Cardiac fibroblast (primary cell): Measurements from ENCODE around the gene IMMP2L.

Experiments used
- DNase-seq, 2 donors: peaks; one replicate each; pipeline versions ENCODE4 v3.0.0 to v3.0.0-alpha.2; 2010; ENCODE audit warnings: low read depth in 2 of 2
- H3K4me3 ChIP-seq, 2 donors: replicated peaks in 1 of 2; 1 replicate in 1 of 2; 2 replicates in 1 of 2; pipeline ENCODE4 v1.5.1; 2011; ENCODE audit warnings: low read depth in 2 of 2, low read length in 2 of 2, mild to moderate bottlenecking in 2 of 2, moderate library complexity in 1 of 2
- TF ChIP-seq, protein P1 (sequence below): IDR thresholded peaks from one replicate; pipeline ENCODE4 v1.5.1; 2011; ENCODE audit warnings: low read depth, mild to moderate bottlenecking, low read length, inconsistent platforms

Gene IMMP2L

DNA sequence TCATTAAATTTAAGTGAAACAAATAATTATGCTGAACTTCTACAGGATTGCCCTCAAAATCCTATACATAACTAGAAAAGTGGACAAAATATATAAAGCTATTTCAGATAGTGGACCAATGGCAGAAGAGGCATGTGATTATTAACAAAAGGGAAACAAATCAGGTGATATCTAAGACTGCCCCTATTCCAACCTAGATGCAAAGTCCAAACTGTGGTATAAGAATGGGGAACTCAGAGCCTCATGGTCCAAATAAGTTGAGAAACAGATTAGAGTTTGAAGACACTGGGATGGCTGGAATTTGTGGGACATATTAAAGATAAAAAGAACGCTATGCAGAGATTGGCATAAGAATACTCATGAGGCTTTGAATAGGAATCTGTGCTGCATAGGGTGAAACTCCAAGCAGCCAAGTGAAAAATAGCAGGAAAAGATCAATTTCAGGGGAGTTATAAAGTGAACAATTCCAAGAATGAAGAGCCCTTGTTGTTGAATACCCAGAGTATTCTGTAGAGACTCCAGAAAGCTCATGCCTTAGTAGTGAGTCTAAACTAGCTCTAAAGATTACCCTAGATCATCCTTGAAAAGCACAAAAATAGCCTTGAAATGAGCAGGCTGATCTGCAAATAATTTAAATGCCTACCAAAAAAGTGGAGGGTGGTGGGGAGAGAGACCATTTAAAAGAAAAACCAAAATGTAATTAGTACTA, 152.4 kb downstream of the IMMP2L start:
- no peak overlapping the region for H3K4me3 ChIP-seq
- TF ChIP-seq, protein P1, sequence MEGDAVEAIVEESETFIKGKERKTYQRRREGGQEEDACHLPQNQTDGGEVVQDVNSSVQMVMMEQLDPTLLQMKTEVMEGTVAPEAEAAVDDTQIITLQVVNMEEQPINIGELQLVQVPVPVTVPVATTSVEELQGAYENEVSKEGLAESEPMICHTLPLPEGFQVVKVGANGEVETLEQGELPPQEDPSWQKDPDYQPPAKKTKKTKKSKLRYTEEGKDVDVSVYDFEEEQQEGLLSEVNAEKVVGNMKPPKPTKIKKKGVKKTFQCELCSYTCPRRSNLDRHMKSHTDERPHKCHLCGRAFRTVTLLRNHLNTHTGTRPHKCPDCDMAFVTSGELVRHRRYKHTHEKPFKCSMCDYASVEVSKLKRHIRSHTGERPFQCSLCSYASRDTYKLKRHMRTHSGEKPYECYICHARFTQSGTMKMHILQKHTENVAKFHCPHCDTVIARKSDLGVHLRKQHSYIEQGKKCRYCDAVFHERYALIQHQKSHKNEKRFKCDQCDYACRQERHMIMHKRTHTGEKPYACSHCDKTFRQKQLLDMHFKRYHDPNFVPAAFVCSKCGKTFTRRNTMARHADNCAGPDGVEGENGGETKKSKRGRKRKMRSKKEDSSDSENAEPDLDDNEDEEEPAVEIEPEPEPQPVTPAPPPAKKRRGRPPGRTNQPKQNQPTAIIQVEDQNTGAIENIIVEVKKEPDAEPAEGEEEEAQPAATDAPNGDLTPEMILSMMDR: no peak
- DNase-seq: peak; percentile 41 to 45

DNA sequence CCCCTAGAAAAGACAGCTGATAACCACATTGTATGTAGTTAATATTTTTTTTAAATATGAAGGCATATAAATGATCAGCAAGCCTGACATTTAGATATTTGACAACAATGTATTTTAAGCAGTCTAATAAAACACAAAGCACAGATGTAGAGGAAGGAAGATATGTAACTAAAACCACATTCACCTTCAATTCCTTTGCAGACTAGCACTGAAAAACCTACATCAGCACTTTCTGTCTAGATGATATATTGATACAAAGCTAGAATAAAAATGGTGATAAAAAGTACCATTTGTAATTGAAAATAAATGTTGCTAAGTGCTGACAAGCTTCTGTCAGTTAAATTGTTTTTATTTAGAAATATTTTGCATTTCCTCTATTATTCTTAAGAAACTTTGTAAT, 153.6 kb downstream of the IMMP2L start:
- DNase-seq: no peak
- TF ChIP-seq, protein P1: no peak
- no peak overlapping the region for H3K4me3 ChIP-seq

GRCh38 chr7:111407258-111407657, 155.0 kb downstream of the IMMP2L start:
- TF ChIP-seq, protein P1: no peak
- DNase-seq: no peak
- H3K4me3 ChIP-seq: no peak overlapping the region

DNA sequence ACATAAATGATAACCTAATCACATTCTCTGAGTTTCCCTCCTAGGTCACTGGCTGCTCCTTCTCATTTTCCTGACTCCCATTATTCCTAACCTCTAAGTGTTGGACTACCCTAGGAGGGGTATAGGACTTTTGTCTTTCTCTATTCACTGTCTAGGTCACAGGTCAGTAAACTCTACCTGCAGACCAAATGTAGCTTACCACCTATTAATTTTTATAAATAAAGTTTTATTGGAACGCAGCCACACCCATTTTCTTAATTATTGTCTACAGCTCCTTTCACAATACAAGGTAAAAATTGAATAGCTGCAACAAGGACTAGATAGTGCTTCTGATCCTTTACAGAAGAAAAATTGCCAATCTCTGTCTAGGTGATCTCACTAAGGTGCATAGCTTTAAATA, 156.7 kb downstream of the IMMP2L start:
- TF ChIP-seq, protein P1: no peak
- H3K4me3 ChIP-seq: no peak overlapping the region
- no peak for DNase-seq

DNA sequence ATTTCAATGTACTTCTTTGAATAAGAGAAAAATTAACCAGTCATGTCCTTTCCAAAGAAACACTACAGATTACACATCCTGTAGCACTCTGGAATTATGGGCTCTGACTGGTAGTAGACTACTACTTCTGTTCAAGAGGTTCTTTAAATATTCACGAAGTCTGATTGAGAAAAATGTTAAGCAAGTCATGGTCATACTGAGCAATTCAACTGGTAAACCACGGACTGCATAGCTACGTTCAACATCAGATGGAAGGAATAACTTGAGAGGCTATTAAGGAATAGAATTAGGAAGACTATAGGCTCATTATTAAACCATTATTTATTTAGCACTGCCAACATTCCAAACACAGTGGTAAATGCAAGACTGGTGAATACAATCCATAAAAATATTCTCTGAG, 160.8 kb downstream of the IMMP2L start:
- DNase-seq: no peak
- H3K4me3 ChIP-seq: no peak overlapping the region
- TF ChIP-seq, protein P1: no peak

DNA sequence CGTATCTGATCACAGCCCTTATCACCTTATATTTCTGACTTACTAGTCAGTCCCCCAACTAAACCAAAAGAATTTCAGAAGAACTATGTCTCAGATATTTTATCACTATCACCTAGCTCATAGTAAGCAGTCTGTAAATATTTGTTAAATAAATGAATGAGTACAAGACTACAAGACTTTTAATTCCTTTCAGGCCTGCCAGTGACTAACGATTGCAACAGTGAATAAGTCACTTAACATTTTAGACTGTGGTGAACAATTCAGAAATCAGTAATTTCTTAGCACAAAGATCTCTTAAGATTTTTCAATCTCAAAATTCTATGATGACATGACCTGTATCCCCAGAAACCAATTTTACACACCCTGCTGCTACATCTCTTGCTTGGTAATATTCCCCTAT, 162.2 kb downstream of the IMMP2L start:
- no peak overlapping the region for H3K4me3 ChIP-seq
- TF ChIP-seq, protein P1: no peak
- no peak for DNase-seq

GRCh38 chr7:111394891-111395290, 167.4 kb downstream of the IMMP2L start:
- TF ChIP-seq, protein P1: no peak

More at GRCh38 chr7:111394891-111395290, 167.4 kb downstream of the IMMP2L start:
- DNase-seq: no peak
- no peak overlapping the region for H3K4me3 ChIP-seq
